GM12872 (cell line): ENCODE measurements around the gene TXNRD2.

ENCODE experiments used
- CTCF ChIP-seq: IDR thresholded peaks from 3 replicates; pipeline ENCODE4 v1.5.1; 2011; ENCODE audit warnings: low read depth, mild to moderate bottlenecking, low read length, moderate library complexity; ENCODE audit not compliant: insufficient read depth

TXNRD2 gene

GRCh38 chr22:19877626-19878339 is 63.8 kb downstream of the TXNRD2 start:
- no peak for TF ChIP-seq CTCF

GRCh38 chr22:19876941-19877625 is 64.5 kb downstream of the TXNRD2 start:
- no peak for TF ChIP-seq CTCF

- no peak for TF ChIP-seq CTCF
These were observed 65.2 kb downstream of the TXNRD2 start for GRCh38 chr22:19876314-19876940.

GRCh38 chr22:19875531-19876313 is 65.9 kb downstream of the TXNRD2 start:
- no peak for TF ChIP-seq CTCF

GRCh38 chr22:19875061-19875530 is 66.5 kb downstream of the TXNRD2 start:
- no peak for TF ChIP-seq CTCF

- TF ChIP-seq CTCF, result no peak
These were observed 67.1 kb downstream of the TXNRD2 start for GRCh38 chr22:19874307-19875060.

- TF ChIP-seq CTCF, result no peak
These were observed 67.7 kb downstream of the TXNRD2 start for GRCh38 chr22:19873960-19874306.
